Panc1 (cell line): Measurements from ENCODE around the gene ASIC3.
A peak's percentile ranks its signal among the peaks of the same experiment; 100 is the strongest.

Source experiments
- POLR2AphosphoS5 ChIP-seq: IDR thresholded peaks from 2 replicates; pipeline ENCODE4 v1.6.1; 2012; ENCODE audit warnings: mild to moderate bottlenecking, low read depth, low read length, moderate library complexity
- SIN3A ChIP-seq: IDR thresholded peaks from 2 replicates; pipeline ENCODE4 v1.6.1; 2012; ENCODE audit warnings: low read depth, mild to moderate bottlenecking, low read length, moderate library complexity, borderline replicate concordance; ENCODE audit not compliant: insufficient read depth
- TF ChIP-seq, protein P1 (sequence below): fragments of 450-650 bp; IDR thresholded peaks from 2 replicates; pipeline ENCODE4 v1.5.1; 2017; ENCODE audit warnings: mild to moderate bottlenecking
- TF ChIP-seq, protein P2 (sequence below), 2 experiments: IDR thresholded peaks; 2 replicates each; pipeline ENCODE4 v1.6.1; 2011 to 2012; ENCODE audit warnings: low read depth in 2 of 2, control low read depth in 1 of 2, low read length in 1 of 2, mild to moderate bottlenecking in 1 of 2, moderate library complexity in 1 of 2; ENCODE audit not compliant: insufficient read depth in 1 of 2

DNA sequence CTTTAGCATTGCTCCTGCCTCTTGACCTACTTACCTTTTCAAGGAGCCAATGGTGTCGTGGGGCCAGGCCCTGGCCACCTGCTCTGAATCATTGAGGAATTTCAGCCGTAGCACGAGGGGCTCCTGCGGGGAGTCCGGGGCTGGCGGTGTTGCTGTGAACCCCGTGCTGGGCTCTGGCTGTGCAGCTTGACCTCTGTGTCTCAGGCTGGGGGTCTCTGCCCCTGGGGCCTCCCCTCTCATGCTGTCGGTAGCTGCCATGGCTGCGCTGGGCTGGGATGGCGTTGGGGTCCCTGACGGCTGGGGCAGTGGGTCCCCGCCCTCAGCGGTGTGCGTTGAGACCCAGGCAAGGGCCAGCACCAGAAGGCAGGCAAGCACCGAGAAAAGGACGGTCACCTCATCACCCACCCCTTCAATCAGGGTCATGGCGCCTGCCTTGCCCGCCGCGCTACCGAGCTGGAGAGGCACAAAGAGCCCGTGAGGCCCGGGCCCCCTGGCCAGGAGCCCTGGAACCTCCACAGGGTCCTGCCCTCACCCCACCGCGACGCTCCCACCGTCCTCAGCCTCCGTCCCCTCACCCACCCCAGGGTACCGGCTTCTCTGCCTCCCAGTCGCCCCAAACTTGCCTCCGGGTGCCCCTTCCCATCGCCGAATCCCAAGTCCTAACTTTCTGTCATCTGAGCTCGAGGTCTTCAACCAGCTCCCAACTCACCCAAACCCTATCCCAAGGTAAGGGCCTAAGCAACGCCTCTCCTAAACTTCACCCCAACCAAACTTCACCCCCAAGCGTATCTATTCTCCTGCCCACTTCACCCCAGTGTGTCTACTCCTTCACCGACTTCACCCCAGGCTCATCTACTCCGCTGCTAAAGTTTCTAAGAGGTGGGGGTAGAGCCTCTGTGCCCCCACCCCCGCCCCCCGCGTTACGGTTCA, 34.1 kb downstream of the ASIC3 start:
- TF ChIP-seq, protein P1, sequence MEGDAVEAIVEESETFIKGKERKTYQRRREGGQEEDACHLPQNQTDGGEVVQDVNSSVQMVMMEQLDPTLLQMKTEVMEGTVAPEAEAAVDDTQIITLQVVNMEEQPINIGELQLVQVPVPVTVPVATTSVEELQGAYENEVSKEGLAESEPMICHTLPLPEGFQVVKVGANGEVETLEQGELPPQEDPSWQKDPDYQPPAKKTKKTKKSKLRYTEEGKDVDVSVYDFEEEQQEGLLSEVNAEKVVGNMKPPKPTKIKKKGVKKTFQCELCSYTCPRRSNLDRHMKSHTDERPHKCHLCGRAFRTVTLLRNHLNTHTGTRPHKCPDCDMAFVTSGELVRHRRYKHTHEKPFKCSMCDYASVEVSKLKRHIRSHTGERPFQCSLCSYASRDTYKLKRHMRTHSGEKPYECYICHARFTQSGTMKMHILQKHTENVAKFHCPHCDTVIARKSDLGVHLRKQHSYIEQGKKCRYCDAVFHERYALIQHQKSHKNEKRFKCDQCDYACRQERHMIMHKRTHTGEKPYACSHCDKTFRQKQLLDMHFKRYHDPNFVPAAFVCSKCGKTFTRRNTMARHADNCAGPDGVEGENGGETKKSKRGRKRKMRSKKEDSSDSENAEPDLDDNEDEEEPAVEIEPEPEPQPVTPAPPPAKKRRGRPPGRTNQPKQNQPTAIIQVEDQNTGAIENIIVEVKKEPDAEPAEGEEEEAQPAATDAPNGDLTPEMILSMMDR: no peak
- TF ChIP-seq POLR2AphosphoS5 (0 out of 2 replicates have a peak, but pooled peaks have one; percentile 12), SIN3A (no peak; the same call in 1 of the 2 replicates)
- TF ChIP-seq, protein P2, sequence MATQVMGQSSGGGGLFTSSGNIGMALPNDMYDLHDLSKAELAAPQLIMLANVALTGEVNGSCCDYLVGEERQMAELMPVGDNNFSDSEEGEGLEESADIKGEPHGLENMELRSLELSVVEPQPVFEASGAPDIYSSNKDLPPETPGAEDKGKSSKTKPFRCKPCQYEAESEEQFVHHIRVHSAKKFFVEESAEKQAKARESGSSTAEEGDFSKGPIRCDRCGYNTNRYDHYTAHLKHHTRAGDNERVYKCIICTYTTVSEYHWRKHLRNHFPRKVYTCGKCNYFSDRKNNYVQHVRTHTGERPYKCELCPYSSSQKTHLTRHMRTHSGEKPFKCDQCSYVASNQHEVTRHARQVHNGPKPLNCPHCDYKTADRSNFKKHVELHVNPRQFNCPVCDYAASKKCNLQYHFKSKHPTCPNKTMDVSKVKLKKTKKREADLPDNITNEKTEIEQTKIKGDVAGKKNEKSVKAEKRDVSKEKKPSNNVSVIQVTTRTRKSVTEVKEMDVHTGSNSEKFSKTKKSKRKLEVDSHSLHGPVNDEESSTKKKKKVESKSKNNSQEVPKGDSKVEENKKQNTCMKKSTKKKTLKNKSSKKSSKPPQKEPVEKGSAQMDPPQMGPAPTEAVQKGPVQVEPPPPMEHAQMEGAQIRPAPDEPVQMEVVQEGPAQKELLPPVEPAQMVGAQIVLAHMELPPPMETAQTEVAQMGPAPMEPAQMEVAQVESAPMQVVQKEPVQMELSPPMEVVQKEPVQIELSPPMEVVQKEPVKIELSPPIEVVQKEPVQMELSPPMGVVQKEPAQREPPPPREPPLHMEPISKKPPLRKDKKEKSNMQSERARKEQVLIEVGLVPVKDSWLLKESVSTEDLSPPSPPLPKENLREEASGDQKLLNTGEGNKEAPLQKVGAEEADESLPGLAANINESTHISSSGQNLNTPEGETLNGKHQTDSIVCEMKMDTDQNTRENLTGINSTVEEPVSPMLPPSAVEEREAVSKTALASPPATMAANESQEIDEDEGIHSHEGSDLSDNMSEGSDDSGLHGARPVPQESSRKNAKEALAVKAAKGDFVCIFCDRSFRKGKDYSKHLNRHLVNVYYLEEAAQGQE (IDR thresholded peaks at IDR 0.05; ENCODE audit: insufficient read depth in 1 of 2, low read depth in 2 of 2, low read length in 1 of 2): no peak
